ENCODE measurements around the gene OR6N2.

- TF ChIP-seq POLR2AphosphoS5 (IDR thresholded peaks at IDR 0.05; ENCODE audit: low read depth, low read length) (no peak), POLR2A (IDR thresholded peaks at IDR 0.05; ENCODE audit: low read depth, low read length) (no peak), TAF1 (IDR thresholded peaks at IDR 0.05; ENCODE audit: borderline replicate concordance, low read depth, low read length) (no peak)
Observed at GRCh38 chr1:158809256-158809655, 28.3 kb upstream of the OR6N2 start.
